Panc1 (cell line): ENCODE results near the gene CEP192.

ENCODE experiments used
- CTCF ChIP-seq: fragments of 450-650 bp; IDR thresholded peaks from 2 replicates; pipeline ENCODE4 v1.5.1; 2017; ENCODE audit warnings: mild to moderate bottlenecking
- POLR2AphosphoS5 ChIP-seq: IDR thresholded peaks from 2 replicates; pipeline ENCODE4 v1.6.1; 2012; ENCODE audit warnings: mild to moderate bottlenecking, low read depth, low read length, moderate library complexity
- REST ChIP-seq, 2 experiments: IDR thresholded peaks; 2 replicates each; pipeline ENCODE4 v1.6.1; 2011 to 2012; ENCODE audit warnings: low read depth in 2 of 2, control low read depth in 1 of 2, low read length in 1 of 2, mild to moderate bottlenecking in 1 of 2, moderate library complexity in 1 of 2; ENCODE audit not compliant: insufficient read depth in 1 of 2

DNA sequence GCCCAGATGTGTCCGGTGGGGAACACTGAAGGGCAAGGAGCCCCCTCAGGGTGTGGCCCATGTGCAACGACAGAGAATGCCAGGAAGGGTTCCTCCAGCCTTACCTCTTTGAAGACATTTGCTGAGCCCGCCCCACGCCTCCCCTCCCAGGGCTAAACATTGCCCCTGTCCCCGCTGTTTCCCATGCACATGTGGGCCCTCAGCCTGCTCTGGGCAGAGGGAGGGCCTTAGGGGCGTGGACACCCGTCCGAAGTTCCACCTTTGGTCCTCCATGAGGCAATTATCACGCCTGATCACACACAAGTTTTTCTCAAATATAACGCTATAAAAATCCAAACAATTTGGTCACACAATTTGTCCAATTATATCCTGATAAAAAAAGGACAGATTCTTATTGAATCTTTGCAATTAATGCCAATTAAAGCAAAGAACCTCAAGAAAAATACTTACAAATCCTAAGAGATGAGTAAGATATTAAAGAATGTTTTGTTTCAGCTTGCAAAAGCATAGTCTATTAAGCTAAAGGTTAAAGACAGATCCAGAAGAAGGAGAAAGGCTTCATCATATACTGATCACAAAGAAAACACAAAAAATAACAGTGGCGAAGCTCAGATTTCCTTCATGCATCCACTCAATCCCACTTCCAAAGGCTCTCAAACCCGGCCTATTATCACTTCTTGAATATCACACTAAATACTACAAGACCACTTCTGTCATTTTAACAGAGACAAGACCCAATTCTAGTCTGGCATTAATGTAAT lies 172.2 kb downstream of the CEP192 start:
- no peak for TF ChIP-seq CTCF
- TF ChIP-seq REST (IDR thresholded peaks at IDR 0.05; ENCODE audit: insufficient read depth in 1 of 2, low read depth in 2 of 2, low read length in 1 of 2) = no peak
- TF ChIP-seq POLR2AphosphoS5 = no peak
